Measurements from ENCODE around the gene TUBB4A.

The TUBB4A gene

GRCh38 chr19:6491802-6492592 lies 10.1 kb downstream of the TUBB4A start:
- no peak for DNase-seq

- DNase-seq: no peak
Measured at GRCh38 chr19:6490134-6490533, 12.0 kb downstream of the TUBB4A start.

GRCh38 chr19:6489278-6490061 lies 12.6 kb downstream of the TUBB4A start:
- no peak for DNase-seq

GRCh38 chr19:6484831-6485230 lies 17.3 kb downstream of the TUBB4A start:
- DNase-seq: no peak

GRCh38 chr19:6484230-6484629 lies 17.9 kb downstream of the TUBB4A start:
- no peak for DNase-seq

- DNase-seq: no peak
Measured at GRCh38 chr19:6483235-6483634, 18.9 kb downstream of the TUBB4A start.

- DNase-seq: no peak
Measured at GRCh38 chr19:6482343-6482686, 19.8 kb downstream of the TUBB4A start.

GRCh38 chr19:6481541-6482342 lies 20.4 kb downstream of the TUBB4A start, which contains the start of gene DENND1C:
TSS of gene DENND1C (minus strand) at chr19:6481787. CDS start at chr19:6481695, 92 bp downstream.
- DNase-seq: no peak

GRCh38 chr19:6480848-6481415 lies 21.2 kb downstream of the TUBB4A start:
- no peak for DNase-seq

GRCh38 chr19:6479836-6480398 lies 22.2 kb downstream of the TUBB4A start:
- DNase-seq: no peak

- no peak for DNase-seq
Measured at GRCh38 chr19:6478815-6479214, 23.3 kb downstream of the TUBB4A start.

GRCh38 chr19:6476896-6477431 lies 25.1 kb downstream of the TUBB4A start:
- no peak for DNase-seq

- DNase-seq: no peak
Measured at GRCh38 chr19:6476155-6476895, 25.8 kb downstream of the TUBB4A start.

GRCh38 chr19:6475321-6476108 lies 26.6 kb downstream of the TUBB4A start:
- DNase-seq: no peak

GRCh38 chr19:6473647-6474046 lies 28.5 kb downstream of the TUBB4A start:
- no peak for DNase-seq

- no peak for DNase-seq
Measured at GRCh38 chr19:6472713-6473112, 29.4 kb downstream of the TUBB4A start.

- DNase-seq: no peak
Measured at GRCh38 chr19:6471076-6471475, 31.0 kb downstream of the TUBB4A start.

- no peak for DNase-seq
Measured at GRCh38 chr19:6470173-6470572, 31.9 kb downstream of the TUBB4A start.

GRCh38 chr19:6467384-6467783 lies 34.7 kb downstream of the TUBB4A start:
- no peak for DNase-seq

GRCh38 chr19:6466526-6467248 lies 35.4 kb downstream of the TUBB4A start:
- DNase-seq: no peak
